GM18868 (cell line): Measurements from ENCODE around the gene CRABP1.

Experiments
- ATAC-seq: cut with Tn5 transposase; IDR thresholded peaks from one replicate; pipeline ENCODE4 v1.9.1; 2021; ENCODE audit warnings: mild to moderate bottlenecking, moderate library complexity; ENCODE audit not compliant: unreplicated experiment

CRABP1 gene

DNA sequence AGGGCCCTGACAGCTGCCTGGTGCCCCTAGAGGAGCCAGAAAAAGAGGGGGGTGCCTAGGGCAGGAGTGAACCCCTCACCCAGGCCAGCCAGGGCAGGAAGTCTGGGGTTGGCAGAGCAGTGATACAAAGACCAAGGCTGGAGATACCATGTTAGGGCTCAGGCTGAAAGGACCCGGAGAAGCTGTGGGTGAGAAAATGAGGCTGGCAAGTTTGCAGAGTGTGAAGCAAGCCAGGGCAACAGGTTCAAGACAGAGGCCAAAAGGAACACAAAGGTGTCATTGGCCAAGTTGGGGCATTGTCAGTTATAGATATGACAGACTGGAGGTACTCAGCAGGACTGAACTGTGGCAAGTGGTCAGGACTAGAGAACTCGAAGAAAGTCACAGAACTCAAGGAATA, 57.2 kb downstream of the CRABP1 start:
- no peak for ATAC-seq
